DMS153 (cell line): ENCODE measurements around the gene RCAN1.

Experiments used
- DNase-seq: peaks from one replicate; lab custom pipeline; 2025; lab: John Stamatoyannopoulos, UW

The RCAN1 gene

DNA sequence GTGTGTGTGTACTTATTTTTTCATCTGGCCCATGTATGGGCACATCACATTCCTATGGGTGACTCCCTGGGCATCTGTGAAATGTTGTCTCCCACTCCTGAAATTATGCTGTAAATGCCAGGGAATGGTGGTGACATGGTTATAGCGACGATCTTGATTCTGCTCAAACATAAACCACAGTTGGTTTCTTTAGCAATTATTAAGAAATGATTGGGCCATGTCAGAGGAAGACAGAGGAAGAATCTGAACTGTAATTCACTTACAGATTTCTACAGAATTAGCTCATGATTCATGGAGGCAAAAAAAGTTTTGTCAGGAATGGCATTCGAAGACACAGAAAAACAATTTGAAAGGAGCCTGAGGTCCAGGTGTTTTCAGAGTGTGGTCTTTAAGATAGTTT is 77.1 kb downstream of the RCAN1 start:
- no peak for DNase-seq

GRCh38 chr21:34536820-34537219 is 78.1 kb downstream of the RCAN1 start:
- DNase-seq = no peak

DNA sequence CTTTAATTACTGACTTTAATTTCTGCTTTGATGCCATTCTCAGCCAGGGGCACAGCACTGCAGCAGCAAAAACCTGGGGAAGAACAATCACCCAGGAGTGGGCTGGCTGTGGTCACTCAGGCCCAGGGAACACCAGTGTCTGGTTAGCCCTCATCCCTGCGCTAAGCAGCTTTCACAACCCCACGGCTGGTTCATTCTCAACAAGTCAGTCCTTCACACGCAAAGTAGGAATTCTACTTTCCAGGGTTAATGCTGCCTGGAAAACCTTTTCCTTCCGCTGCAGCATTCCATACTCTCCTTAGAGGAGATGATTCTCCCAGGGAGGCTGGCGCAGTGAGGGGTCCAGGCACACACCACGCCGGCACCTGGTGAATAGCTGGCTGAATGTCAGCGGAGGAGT is 78.6 kb downstream of the RCAN1 start:
- DNase-seq = no peak

DNA sequence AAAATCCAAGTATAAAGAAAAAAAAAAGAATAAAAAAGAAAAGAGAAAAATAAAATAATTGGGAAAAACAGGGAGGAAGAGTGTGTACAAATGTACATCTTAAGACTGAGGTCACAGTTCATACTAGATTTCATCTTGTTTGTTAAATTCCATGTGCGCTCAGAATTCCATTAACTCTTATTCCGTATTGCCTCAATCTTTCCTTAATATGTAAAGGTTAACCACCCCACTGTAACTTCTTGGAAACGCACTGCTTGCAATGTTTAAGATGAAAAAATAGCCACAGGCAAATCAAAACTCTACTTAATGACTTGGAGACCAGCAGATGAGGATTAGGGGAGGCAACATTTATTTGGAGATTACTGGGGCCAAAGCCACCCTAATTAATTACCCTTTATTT is 79.0 kb downstream of the RCAN1 start:
- no peak for DNase-seq

DNA sequence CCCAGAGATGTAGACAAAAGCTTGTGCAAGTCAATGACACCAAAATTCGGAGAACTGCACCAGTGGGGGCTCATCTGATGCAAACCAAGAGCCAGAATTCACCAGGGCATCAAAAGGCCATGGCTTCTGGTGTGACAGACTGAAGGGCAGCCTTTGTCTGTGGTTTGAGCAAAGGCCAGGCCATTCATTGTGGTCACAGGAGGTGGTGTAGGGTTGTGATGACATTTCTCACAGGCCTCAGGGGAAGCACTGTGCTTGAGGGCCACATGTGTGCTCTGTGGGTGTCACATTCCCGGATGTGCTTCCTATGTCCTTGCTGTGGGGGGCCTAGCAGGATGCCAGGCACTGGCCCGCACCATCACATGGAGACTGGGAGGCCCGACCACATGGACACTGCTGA is 80.4 kb downstream of the RCAN1 start:
- no peak for DNase-seq

DNA sequence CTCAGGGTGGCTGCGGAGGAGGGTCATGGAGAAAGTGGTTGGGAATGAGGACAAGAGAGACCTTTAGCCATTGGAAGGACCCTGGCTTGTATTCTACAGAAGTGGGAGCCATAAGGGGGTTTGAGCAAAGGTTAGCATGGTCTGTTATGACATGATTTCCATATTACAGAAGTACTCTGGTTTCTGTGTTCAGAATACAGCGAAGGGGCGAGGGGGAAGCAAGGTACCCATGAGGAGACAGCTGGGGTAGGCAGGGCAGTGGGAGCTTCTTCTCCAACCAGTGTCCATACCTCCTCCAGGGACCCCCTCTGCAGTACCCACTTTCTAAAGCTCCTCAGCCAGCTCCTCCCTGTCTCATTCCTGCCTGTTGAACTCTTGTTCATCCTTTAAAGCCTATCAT is 81.0 kb downstream of the RCAN1 start:
- DNase-seq = no peak

GRCh38 chr21:34531399-34531798 is 83.5 kb downstream of the RCAN1 start:
- DNase-seq = no peak

DNA sequence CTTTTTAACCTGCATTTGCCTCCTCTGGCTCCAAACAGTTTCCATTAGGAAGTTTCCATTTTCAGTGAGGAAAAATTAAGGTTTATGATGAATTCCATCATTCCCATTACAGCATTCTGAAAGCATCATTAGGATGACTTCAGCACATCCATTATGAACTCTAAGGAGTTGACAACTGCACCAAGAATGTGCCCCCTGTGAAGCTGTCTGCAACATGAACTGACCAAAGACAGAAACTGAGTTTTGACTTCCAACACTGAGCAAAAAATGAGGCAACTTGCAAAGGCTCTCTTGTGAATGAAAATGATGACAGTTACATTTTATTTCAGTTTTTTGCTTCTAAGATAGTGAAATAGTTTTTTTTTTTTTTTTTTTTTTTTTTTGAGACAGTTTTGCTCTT is 84.7 kb downstream of the RCAN1 start:
- no peak for DNase-seq

GRCh38 chr21:34528131-34528561 is 86.8 kb downstream of the RCAN1 start:
- DNase-seq = no peak

GRCh38 chr21:34526618-34527290 is 88.2 kb downstream of the RCAN1 start:
- no peak for DNase-seq

DNA sequence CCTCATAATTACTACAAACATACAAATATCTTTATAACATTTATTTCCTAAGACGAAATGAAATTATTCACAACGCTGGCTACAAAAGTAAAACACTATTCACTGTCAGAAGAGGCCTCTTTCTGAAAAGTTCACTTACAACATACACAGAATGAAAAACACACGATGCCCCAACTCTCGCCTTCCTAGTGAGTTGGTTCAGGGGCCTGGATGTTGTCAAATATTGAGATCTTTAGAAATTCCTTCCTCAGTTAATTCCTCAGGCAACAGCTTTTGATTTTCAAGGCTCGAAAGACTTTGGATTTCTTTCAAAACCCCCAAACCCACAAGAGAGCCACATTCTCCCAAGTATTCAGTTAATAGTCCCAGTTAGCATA is 88.7 kb downstream of the RCAN1 start:
- no peak for DNase-seq

- DNase-seq = no peak
Observed at GRCh38 chr21:34524646-34525601, 90.0 kb downstream of the RCAN1 start.

- no peak for DNase-seq
Observed at GRCh38 chr21:34523019-34523555, 91.8 kb downstream of the RCAN1 start.

GRCh38 chr21:34522284-34522683 is 92.6 kb downstream of the RCAN1 start:
- no peak for DNase-seq

DNA sequence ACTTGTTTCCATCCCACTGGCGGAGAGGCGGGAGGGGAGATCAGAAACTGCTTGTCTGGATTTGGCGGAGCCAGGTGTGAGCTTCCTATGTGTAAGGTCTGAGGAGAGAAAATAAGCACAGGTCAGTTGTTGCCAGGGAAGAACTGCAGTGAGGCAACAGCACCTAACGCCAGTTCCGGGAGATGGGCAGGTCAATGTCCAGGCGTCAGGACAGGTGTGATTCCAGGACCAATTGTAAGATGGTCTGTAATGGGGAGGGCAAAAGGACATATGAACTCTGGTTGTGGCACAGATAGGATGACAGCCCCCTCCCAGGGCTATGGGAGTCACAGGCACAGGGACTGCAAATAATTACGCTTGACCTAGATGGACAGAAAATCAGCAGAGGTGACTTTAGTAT is 93.4 kb downstream of the RCAN1 start:
- DNase-seq = no peak

- no peak for DNase-seq
Observed at GRCh38 chr21:34520764-34521508, 94.0 kb downstream of the RCAN1 start.

DNA sequence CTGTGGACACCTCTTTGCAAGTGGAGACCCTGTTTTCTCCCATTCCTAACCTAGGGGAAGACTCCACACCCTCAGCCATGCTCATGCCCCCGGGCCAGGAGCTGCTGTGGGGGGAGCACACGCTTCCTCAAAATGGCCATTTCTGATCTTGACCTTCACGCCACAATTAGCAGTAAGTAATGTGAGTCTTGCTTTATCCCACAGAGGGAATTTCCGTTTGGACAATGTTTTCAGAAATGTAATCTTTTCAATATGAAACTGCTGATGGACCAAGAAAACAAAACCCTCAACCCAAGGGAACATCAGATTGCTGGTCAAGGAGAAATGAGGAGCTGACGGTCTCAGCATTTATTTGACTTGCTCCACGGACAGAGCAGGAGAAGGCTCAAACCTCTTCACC is 94.6 kb downstream of the RCAN1 start:
- no peak for DNase-seq

GRCh38 chr21:34519694-34520093 is 95.2 kb downstream of the RCAN1 start:
- DNase-seq = no peak

DNA sequence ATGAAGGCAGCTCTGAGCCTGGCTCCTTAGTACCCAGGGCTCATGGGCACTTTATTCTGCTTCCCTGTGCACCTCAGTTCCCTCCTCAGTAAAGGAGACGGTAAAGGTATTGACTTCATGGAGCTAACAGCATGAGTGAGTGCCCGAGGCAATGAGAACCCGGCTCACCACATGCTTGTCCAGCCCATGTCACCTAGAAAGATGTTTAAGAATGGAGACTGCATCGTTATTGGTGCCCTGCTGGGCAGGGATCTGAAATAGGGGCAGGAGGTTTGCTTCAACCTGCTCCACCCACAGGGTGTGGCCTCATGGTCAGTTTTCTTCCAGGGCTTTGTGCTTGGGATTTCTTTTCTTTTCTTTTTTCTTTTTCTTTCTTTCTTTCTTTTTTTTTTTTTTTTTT is 95.9 kb downstream of the RCAN1 start:
- DNase-seq = no peak

GRCh38 chr21:34518301-34518700 is 96.6 kb downstream of the RCAN1 start:
- no peak for DNase-seq

DNA sequence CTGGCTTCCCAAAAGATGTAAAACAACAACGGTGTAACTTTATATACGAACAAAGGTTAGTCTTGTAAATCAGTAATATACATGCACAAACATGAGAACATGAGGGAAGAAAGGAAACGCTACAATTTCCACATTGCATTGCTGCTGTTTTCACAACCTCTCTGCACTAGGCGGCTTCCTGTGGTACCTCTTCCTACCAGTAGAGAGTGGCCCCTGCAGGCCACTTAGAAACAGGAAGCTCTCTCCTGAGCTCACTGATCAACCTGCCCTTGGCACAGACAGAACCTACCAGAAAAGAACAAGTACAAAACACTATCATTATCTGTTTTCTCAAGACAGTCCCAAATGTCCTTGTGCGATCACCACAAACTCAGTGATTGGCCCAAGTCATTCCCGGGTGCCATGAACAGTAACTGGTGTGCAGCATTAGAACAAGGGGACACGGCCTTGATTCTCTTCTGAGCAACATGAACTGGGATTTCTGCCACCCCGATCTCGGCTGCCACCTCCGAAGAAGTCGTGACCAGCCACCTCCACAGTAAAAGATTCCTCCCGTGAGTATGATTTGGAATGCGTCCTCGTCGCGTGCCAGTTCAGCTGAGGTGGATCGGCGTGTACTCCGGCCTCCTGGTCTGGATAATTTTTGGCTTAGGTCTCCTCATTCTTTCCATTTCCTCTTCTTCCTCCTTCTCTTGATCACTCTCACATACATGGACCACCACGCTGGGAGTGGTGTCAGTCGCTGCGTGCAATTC is 97.2 kb downstream of the RCAN1 start:
- peak; percentile 1 for DNase-seq

GRCh38 chr21:34517039-34517438 is 97.9 kb downstream of the RCAN1 start:
- no peak for DNase-seq
